Natural killer cell (primary cell): Measurements from ENCODE around the gene ASPSCR1. TPM values are rescaled to one million over a fixed set of nuclear protein-coding genes. Genes with fewer than 3 reads are reported as not detected.
A peak's percentile ranks its signal among the peaks of the same experiment; 100 is the strongest.

Source experiments
- ATAC-seq, 3 donors: fragments of 150-1000 bp in 2 of 3; fragments of 200-7000 bp in 1 of 3; cut with Tn5 transposase; 1 replicate in 1 of 3; 2 replicates in 2 of 3; pipeline ENCODE4 v1.10.0; 2021; ENCODE audit warnings: mild to moderate bottlenecking in 2 of 3, moderate library complexity in 2 of 3
- DNase-seq, 2 donors: peaks; one replicate each; pipeline versions ENCODE4 v3.0.0 to v3.0.0-alpha.2; 2013 to 2021; ENCODE audit warnings: mixed read lengths in 1 of 2
- H3K27ac ChIP-seq: one replicate; pipeline ENCODE4 v1.5.1; 2013; ENCODE audit warnings: mild to moderate bottlenecking, low read length
- H3K27me3 ChIP-seq: one replicate; pipeline ENCODE4 v1.6.1; 2013; ENCODE audit warnings: low read length; ENCODE audit not compliant: control insufficient read depth, insufficient read depth
- H3K36me3 ChIP-seq: one replicate; pipeline ENCODE4 v1.6.1; 2013; ENCODE audit warnings: low read length; ENCODE audit not compliant: control insufficient read depth, insufficient read depth
- H3K4me1 ChIP-seq: one replicate; pipeline ENCODE4 v1.6.1; 2013; ENCODE audit warnings: low read length; ENCODE audit not compliant: control insufficient read depth, insufficient read depth
- H3K4me3 ChIP-seq: one replicate; pipeline ENCODE4 v1.5.1; 2013; ENCODE audit warnings: low read length
- H3K9me3 ChIP-seq: one replicate; pipeline ENCODE4 v1.6.1; 2013; ENCODE audit warnings: low read length; ENCODE audit not compliant: control insufficient read depth, insufficient read depth
- H3K27ac Mint-ChIP-seq, 2 donors: one replicate each; pipeline ENCODE4 v1.8.0; 2022; ENCODE audit warnings: mild to moderate bottlenecking in 2 of 2, mixed read lengths in 2 of 2, moderate library complexity in 1 of 2
- H3K27me3 Mint-ChIP-seq, 2 donors: one replicate each; pipeline ENCODE4 v1.8.0; 2022; ENCODE audit warnings: low read depth in 2 of 2, mixed read lengths in 2 of 2
- H3K36me3 Mint-ChIP-seq: one replicate; pipeline ENCODE4 v1.8.0; 2022; ENCODE audit warnings: mixed read lengths
- H3K4me1 Mint-ChIP-seq, 2 donors: one replicate each; pipeline ENCODE4 v1.8.0; 2022; ENCODE audit warnings: mixed read lengths in 2 of 2
- H3K4me3 Mint-ChIP-seq: one replicate; pipeline ENCODE4 v1.8.0; 2022; ENCODE audit warnings: mild to moderate bottlenecking, moderate library complexity, mixed read lengths
- H3K9me3 Mint-ChIP-seq, 2 donors: one replicate each; pipeline ENCODE4 v1.8.0; 2022; ENCODE audit warnings: mixed read lengths in 2 of 2
- CTCF ChIP-seq: fragments of 200-600 bp; IDR thresholded peaks from one replicate; pipeline ENCODE4 v1.8.0; 2022; ENCODE audit warnings: antibody characterized with exemption
- WGBS: methylation state at CpG from one replicate; pipeline ENCODE4 v1.1.7; 2013; ENCODE audit warnings: missing lambda C conversion rate; ENCODE audit not compliant: insufficient coverage; 5-methylcytosine and 5-hydroxymethylcytosine counted together
- intact Hi-C: fragments of 100-400 bp; cut with micrococcal nuclease; formaldehyde crosslinking; loops from one replicate; pipeline ENCODE4 v1.14.2; 2022
- total RNA-seq, 4 donors: library from RNA; stranded (reverse); fragments of 120-200 nt in 1 of 4; gene quantifications; one replicate each; pipeline versions ENCODE4 v1.2.3 to v1.2.4, GENCODE V29; 2013 to 2022

Gene ASPSCR1
- total RNA-seq, 3 donors from 2014 or later (not counting 1 experiment from before 2014, with no cell fraction given) = 29.7 to 43.5 (median 40.8) TPM

GRCh38 chr17:81961087-81961511 is 16.3 kb upstream of the ASPSCR1 start, which contains the start of gene NOTUM:
NOTUM (minus strand) TSS chr17:81961187; CDS start chr17:81960909, 278 bp downstream.
- Mint-ChIP-seq H3K27me3 (peaks cover 24 to 30% of the 10 kb centered on the region in 2 donors), H3K27ac (no peak within 1 kb of the TSS), H3K4me1 (no peaks in the 10 kb centered on the region), H3K9me3 (no peaks in the 10 kb centered on the region), H3K36me3 (no peaks in the 10 kb centered on the region), H3K4me3 (peak within 1 kb of the TSS; percentile 52)
- peak within 1 kb of the TSS; percentile 7 for H3K4me3 ChIP-seq
- DNase-seq (peak in 1 of 2 donors; percentile 52), ATAC-seq (peak in 2 of 3 donors; percentile 5 to 14)
- TF ChIP-seq CTCF = no peak
- intact Hi-C loops = loop anchor here (5.0 kb wide), 1 partner anchor 76 kb away; the partner anchor contains the start of gene DCXR
- WGBS = under 1% methylated on average over 65 of the region's 65 CpGs
- H3K27me3 ChIP-seq = peaks cover 25% of the 10 kb centered on the region
- H3K4me1 ChIP-seq = peaks cover 28% of the 10 kb centered on the region
- no peaks in the 10 kb centered on the region for H3K9me3 ChIP-seq
- no peak within 1 kb of the TSS for H3K27ac ChIP-seq
- H3K36me3 ChIP-seq = no peaks in the 10 kb centered on the region

- Histone ChIP-seq H3K4me3 (no peak overlapping the region), H3K27ac (no peak overlapping the region), H3K9me3 (no peaks in the 10 kb centered on the region), H3K36me3 (no peaks in the 10 kb centered on the region), H3K27me3 (peaks cover 27% of the 10 kb centered on the region), H3K4me1 (peaks cover 28% of the 10 kb centered on the region)
- Mint-ChIP-seq H3K27ac (no peak overlapping the region), H3K4me1 (no peaks in the 10 kb centered on the region), H3K9me3 (no peaks in the 10 kb centered on the region), H3K4me3 (peak overlapping the region; percentile 52), H3K36me3 (no peaks in the 10 kb centered on the region), H3K27me3 (peaks cover 24 to 33% of the 10 kb centered on the region in 2 donors)
- no peak for TF ChIP-seq CTCF
- intact Hi-C loops = loop anchor here (5.0 kb wide), 1 partner anchor 75 kb away; the partner anchor contains the start of gene DCXR
- DNase-seq = no peak
- 25% methylated on average over 82 of the region's 82 CpGs for WGBS
- ATAC-seq = no peak
Measured at GRCh38 chr17:81961521-81962498, 15.6 kb upstream of the ASPSCR1 start.

- Mint-ChIP-seq H3K27me3 (peaks cover 24 to 33% of the 10 kb centered on the region in 2 donors), H3K4me3 (peak overlapping the region; percentile 52), H3K27ac (no peak overlapping the region), H3K9me3 (no peaks in the 10 kb centered on the region), H3K4me1 (no peaks in the 10 kb centered on the region), H3K36me3 (no peaks in the 10 kb centered on the region)
- TF ChIP-seq CTCF = no peak
- peaks cover 37% of the 10 kb centered on the region for H3K4me1 ChIP-seq
- no peak overlapping the region for H3K4me3 ChIP-seq
- H3K27ac ChIP-seq = no peak overlapping the region
- no peak for ATAC-seq
- no peak for DNase-seq
- 89% methylated on average over 37 of the region's 37 CpGs for WGBS
- H3K36me3 ChIP-seq = no peaks in the 10 kb centered on the region
- H3K27me3 ChIP-seq = peaks cover 27% of the 10 kb centered on the region
- intact Hi-C loops = loop anchor here (5.0 kb wide), 1 partner anchor 75 kb away; the partner anchor contains the start of gene DCXR
- H3K9me3 ChIP-seq = no peaks in the 10 kb centered on the region
Measured at GRCh38 chr17:81962499-81963441, 14.7 kb upstream of the ASPSCR1 start.
